NCI-H2196 (cell line): ENCODE data around the gene PTPRCAP.
"Not testable (repeated sequence)": the region's sequence is repeated elsewhere in the genome, so short reads cannot be mapped to it uniquely, and the experiment has no call there.

Experiments used
- DNase-seq: peaks from one replicate; lab custom pipeline; 2025; ENCODE audit not compliant: unreplicated experiment; lab: John Stamatoyannopoulos, UW

The PTPRCAP gene

DNA sequence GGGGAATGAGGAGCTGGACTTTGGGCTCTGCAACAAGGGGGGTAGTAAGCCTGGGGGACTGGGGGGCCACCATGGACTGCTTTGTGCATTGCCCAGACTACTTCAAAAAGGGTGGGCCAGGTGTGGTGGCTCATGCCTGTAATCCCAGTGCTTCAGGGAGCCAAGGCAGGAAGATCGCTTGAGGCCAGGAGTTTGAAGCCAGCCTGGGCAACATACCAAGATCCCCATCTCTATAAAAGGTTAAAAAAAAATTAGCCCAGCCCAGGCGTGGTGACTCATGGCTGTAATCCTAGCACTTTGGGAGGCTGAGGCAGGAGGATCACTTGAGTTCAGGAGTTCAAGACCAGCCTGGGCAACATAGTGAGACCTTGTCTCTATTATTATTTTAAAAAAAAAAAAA, 28.0 kb upstream of the PTPRCAP start:
- DNase-seq = not testable (repeated sequence)

DNA sequence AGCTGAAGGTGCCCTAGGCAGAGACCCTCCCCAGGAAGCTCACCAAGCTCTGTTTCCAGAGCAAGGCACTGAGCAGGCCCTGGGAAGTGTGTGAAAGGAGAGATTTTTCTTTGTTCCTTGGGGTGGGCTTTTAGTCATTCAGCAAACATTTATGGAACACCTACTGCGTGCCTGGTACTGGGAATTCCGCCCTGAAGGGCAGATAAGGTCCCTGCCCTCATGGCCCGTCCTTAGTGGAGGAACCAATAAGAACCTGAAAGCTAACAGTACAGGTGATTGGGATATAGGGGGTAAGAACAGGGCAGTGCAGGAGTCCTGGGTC, 27.7 kb upstream of the PTPRCAP start:
- no peak for DNase-seq

DNA sequence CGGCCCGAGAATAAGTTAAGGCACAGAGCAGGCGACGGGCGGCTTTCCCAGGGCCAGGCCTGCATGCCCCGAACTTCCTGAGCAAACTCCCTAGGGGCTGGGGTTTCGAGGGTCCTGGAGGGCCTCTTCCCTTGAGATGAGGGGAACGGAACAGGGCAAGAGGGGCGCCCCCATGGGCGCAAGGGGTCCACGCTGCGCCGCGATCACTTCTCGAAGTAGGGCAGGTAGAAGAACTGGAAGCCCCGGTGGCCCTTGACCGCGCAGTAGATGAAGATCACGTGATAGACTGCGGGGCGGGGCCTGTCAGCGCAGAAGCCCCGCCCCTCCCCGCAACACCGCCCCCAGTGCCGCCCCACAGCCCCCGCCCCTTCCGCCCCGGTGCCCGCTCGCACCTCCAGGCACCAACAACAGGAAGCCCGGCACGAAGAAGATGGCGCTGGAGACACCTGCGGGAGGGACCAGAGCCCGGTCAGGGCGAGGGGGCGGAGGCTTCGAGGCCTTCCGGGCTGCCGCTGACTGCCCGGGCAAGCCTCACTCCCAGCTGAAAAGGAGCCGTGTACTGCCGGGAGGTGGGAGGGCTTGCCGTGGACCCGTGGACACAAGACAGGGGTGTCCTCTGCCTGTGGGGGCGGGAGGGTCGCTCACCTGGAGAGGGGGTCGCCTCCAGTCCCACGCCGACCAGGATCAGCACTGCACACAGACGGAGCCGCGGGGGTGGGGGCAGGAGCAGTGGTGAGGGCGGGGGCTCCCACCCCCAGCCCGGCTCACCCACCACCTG, 27.1 kb upstream of the PTPRCAP start:
- DNase-seq = peak; percentile 93

DNA sequence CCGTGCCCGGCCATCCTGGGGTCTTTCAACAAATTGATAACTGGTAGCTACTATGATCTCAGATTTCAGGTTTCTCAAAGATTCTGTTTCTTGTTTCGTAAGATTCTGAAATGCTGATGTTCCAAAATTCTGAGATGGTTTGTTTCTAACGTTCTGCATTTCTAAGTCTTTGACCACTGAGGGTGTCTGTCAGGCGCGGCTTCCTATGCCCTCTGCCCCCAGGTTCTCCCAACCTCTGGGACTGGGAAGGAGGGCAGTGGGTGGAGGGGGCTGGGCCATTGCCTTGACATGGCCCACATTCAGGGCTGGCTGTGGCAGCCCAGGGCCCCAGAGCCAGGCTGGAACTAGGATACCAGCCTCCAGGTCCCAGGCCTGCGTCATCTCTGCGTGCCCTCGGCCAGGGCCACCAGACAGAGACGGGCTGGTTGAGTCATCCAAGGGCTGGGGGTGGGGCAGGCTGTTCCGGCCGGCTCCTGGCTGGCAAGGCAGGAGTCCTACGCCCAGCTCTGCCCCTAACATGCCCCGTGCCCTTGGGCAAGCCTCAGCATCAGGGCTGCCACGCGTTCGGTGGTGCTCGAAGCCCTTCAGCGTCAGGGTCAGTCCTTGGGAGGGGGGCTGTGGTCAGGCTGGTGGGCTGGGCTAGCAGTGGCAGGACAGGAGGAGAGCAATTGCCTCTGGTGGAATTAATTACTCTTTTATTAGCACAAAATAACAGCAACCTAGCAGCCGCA, 26.4 kb upstream of the PTPRCAP start:
- DNase-seq = no peak

DNA sequence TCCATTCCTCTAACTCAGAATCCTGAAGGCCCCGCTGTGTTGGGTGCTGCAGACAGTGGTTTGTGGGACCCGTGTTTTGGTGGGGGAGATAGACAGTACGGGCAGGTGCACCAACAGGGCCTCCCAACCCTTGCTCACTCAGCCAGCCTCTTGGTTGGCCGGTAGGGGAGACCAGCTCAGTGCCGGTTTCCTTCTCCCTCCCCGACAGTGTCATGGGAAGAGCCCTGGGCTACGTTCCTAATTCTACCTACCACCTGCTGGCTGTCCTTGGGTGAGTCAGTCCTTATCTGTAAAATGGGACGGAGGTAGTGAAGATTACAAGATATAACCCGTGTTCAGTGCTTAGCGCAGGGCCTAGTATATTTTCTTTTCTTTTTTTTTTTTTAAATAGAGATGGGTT, 25.7 kb upstream of the PTPRCAP start:
- no peak for DNase-seq

DNA sequence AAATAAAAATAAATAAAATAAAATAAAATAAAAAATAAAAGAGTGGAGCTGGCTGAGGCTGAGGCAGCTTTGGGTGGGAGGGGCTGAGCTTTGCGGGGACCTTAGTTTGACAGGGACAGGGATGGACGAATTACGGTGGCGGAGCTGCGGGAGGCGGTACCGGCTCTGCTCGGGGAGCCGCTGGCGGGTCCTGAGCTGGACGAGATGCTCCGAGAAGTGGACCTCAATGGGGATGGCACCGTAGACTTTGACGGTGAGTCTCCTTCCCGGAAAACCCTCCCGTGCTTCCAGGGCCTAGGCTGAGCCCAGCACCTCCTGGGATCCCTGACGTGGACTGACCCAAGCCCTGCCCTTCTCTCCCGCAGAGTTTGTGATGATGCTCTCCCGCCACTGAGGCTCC, 20.8 kb upstream of the PTPRCAP start:
- no peak for DNase-seq

DNA sequence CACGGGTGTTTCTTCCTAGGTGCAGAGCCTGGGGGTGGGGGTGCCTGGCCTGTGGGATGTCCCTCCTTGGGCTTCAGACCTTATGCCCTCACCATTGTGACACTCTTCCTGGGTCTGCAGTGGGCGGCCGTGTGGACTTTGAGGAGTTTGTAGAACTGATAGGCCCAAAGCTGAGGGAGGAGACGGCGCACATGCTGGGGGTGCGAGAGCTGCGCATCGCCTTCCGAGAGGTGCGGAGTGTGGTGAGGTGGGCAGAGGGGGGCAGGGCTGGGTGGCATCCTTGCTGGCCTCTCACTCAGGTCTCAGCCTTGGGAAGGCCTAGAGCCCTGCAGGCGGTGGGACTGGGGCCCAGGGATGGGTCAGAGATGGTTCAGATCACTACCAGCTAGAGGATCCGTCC, 20.0 kb upstream of the PTPRCAP start:
- DNase-seq = no peak

DNA sequence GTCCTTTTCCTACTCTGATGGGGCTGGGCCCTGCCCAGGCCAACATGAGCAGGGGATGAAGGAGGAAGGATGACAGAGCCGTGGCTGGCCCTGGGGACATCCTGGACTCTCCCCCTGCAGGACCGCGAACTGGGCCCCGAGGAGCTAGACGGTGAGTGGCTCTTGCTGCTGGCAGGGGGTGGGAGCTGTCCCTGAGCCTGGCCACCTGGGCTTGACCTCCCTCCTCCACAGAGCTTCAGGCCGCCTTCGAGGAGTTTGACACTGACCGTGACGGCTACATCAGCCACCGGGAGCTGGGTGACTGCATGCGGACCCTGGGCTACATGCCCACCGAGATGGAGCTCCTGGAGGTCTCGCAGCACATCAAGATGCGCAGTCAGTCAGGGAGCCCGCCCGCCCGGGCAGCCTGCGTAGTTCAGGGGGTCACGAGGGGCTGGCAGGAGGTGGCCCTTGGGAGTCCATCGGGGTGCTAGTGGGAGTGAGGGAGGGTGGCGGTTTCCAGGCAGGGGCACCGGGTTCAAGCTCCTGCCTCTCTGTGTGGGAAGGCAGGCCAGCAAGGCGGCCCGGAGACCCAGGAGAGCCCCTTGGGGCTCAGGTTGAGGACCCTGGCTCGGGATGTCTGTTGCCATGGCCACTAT, 18.7 kb upstream of the PTPRCAP start:
- no peak for DNase-seq

DNA sequence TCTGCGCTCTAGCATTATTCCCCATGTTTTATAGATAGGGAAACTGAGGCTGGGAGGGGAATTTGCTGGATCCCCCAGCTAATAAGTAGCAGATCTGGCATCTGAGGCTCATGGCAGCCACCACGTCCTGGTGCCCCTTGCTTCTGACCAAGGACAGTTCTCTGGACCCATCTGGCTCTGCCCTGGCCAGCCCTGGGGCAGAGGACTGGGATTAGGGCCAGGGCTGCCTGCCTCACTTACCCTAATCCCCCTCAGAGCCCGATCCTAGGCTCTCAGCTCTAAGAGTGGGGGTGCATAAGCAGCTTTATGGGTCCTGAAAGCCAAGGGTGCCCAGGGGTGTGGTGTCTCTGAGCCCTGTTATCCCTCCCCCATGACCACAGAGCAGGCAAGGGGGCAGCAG, 17.6 kb upstream of the PTPRCAP start, which contains the start of gene CABP4:
Gene CABP4 (plus strand): TSS at position 301 of the 400 bp plus-strand sequence. CDS start 70 bp downstream, at position 371.
- no peak for DNase-seq

DNA sequence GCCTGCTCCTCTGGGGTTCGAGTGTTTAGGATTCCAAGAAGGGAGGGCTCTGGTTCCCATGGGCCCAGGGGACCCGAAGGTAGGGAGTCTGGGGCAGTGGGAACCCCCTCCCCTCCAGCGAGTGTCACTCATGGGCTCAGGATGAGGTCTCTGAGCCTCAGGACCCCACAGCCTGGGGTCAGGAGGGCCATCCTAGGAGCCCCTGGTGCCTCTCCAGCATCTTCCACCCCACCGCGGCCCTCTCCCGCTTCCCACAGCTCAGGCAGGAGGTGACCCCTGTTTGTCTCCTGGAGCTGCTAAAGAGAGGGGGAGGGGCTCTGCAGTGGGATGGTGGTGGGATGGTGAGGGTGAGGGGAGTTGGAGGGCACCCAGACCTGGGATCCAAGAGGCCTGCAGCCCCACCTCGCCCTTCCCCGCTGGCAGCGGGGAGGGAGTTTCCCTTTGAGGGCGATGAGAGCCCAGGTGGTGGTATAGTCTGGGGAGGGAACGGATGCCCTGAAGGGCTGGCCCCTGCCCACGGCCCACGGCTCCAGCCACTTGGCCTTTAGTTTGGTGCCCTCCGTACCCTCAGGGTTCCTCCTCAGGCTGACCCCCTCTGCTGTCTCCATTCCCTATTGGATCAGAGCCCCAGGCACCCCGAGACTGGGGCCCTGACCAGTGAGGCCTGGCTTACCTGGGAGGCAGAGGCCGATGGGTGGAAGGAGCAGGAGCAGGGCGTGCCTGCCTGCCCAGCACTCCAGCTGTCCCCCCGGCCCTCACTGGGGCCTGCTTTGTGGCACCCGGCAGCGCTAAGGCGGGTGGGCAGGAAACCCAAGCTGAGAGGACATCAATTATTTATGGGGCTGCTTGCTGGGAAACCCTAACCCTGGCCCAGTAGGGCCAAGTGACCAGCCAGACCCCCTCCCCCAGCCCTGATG, 16.6 kb upstream of the PTPRCAP start:
- DNase-seq = no peak

DNA sequence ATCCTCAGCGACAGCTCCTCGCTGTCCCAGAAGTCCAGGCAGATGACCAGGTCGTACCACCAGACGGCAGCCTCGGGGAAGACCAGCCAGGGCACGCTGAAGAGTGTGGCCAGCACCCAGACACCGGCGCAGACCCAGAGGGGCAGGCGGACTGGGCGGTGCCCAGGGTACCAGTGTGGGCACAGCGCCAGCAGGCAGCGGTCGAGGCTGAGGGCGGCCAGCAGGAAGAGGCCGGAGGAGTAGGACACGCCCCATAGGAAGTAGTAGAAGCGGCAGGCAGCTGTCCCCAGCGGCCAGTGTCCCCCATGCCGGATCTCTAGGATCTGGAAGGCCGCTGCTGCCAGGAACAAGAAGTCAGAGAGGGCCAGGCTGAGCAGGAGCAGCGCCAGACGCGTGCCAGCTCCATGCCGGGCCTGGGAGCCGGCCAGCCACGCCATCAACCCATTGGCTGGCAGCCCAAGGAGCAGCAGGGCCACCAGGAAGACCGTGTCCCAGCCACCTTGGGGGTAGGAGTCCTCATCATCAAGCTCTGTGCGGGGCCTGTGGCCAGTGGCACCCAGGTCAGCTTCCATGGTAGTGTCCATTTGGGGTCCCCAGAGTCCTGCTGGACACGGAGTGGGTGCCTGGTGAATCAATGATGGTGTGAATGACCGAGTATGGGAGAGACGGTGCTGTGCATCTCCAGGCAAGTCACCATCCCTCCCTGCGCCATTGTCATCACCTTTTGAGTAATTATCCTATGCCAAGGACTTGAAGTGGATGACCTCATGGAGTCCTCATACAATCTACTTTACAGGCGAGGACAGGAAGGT, 14.9 kb upstream of the PTPRCAP start, which contains the start of gene GPR152:
Gene GPR152 (minus strand): TSS at position 589 of the 812 bp plus-strand sequence. CDS start 5 bp downstream, at position 584.
- peak; percentile 59 for DNase-seq

DNA sequence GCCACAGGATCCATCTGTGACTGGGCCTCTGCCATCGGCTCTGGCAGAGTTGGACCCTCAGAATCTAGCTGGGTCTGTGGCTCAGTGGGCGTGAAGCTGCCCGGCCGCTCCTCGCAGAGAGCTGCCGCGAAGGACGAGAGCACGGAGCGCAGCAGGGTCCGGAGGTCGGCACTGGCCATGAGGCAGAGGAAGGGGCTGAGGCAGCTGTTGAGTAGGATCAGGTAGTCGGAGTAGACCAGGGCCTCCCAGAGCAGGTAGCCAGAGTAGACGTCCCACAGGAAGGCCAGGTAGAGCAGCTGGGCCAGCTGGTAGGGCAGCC, 14.1 kb upstream of the PTPRCAP start:
- DNase-seq = no peak

DNA sequence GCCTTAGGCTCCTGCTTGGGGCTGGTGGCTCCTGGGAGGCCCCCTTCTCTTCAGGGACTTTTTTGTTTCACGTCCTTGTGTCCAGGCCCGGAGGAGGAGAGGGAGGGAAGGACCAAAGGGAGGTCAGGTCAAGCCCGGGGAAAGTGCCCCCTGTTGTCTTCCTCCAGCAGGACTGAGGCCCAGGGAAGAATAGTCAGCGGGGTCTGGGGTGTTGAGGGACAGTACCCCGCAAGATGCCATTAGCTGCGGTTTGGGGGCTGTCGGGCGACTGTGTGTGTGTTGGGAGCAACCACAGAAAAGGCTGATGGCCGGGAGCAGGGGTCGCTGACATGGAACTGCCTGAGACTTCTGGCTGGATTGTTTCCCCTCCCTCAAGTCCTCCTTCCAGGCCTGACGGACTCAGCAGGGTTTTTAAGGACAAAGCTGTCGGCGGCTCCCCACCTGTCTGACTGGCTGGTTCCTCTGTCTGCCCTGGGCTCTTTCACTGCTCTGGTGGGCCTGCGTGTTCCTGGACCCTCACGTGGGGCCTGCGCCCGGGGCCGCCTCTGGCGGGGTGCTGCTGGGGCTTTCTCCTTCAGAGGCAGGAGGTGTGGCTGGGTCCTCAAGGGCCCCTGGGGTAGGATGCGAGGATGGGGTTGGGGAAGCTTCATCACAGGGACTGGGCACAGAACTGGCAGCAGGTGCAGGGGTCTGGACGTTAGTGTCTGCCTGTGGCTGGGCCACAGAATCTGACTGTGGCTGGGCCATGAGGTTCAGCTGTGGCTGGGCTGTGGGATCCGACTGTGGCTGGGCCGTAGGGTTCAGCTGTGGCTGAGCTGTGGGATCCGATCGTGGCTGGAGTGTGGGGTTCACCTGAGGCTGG, 13.5 kb upstream of the PTPRCAP start:
- DNase-seq = no peak

DNA sequence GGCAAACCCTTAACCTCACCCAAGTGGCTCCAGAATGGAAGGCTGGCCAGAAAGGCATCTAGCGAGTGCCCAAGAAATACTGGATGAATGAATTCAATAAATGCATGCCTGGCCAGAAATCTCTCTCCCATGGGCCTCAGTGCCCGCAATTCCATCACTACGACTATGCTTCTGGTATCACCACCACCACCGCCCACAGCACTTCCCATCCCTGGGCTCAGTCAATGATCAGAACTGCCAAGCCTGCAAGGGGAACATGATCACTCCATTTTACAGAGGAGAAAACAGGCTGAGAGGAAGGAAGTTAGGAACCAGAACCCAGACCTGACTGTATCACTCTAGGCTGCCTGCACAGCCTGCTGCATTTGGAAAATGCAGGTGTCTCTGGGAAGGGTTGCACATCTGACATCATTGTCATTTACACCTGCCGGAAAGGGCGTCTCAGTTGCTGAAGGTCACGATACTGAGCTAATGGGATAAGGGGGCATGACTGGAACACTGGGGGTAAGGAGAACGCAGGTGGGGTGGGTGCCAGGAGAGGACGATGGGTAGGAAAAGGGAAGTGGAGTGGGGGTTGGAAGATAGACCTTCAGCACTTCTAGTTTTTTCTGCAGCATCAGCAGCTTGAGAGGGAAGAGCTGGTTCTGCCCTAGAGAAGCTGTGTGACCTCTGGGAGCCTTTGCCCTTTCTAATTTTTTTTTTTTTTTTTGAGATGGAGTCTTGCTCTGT, 11.8 kb upstream of the PTPRCAP start:
- no peak for DNase-seq

DNA sequence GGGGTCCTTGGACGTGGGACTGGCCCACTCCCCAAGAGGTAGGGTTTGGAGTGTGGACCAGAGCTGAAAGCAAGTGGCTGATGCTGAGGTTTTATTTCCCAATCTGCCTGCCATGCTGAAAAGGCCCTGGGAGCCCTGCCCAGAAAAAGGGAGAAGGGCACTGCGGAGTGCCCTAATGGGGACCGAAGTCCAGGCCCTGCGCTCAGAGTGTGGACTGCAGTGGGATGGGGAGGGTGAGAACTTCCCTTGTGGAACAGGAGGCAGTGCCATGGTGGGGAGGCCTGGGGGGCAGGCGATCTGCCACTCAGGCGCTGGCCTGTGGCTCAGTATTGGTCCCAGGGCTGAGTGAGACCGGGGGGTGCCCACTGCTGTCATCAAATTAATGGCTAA, 10.7 kb upstream of the PTPRCAP start:
- no peak for DNase-seq

DNA sequence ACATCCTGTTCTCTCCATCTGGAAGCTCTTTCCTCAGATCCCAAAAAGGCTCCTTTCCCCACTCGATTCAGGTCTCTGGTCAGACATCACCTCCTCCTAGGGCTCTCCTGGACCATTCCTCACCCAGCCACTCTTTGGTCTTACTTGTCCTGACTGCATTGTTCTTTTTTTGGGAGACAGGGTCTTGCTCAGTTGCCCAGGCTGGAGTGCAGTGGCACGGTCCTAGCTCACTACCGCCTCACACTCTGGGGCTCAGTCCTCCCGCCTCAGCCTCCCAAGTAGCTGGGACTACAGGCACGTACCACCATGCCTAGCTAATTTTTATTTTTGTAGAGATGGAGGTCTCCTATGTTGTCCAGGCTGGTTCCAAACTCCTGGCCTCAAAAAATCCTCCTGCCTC, 8.0 kb upstream of the PTPRCAP start:
- no peak for DNase-seq

DNA sequence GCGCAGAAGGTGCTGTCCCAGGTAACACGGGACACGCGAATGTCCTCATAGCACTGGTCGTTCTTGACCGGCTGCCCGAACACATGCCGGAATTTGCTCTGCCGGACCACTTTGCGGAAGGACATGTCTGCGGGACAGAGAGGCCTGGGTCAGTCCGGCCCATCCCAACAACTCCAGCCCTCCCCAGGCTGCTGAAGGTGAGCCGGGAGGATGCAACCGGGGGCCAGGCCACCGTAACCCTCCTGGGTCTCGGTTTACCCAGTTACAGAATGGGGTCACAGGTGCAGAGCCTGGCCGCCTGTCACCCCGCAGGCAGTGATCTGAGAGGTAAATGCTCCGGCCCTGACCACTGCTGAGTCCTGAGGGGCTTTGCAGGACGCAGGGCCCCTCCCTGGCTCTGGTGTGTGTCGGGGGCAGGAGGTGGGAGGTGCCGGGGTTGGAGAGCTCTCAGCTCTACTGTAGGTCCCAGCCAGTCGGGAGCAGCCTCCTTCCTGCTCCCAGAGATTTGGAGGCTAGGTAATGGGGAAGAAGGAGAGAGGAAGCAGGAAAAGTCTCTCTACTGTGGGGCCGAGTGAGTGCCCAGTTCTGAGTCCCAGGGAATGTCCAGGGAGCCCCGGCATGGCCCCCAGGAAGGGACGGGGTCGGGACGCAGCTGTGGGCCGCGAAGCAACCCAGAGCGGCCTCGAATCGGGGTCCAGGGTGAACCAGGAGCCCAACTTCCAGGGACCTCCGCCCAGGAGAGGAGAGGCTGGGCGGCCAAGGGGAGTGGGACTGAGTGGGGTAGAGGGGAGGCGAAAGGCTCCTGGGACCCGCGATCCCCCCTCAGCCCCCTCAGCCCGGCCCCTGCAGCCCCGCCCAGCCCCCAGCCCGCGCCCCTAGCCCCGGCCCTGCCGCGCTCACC, 5.3 kb upstream of the PTPRCAP start:
- DNase-seq = no peak
